HepG2 (cell line): Measurements from ENCODE around the gene AMER1. TPM values are rescaled to one million over a fixed set of nuclear protein-coding genes. Genes with fewer than 3 reads are reported as not detected.

ENCODE experiments used
- FOXP1 ChIP-seq, 2 experiments: fragments of 450-650 bp in 1 of 2; IDR thresholded peaks; 2 replicates each; pipeline ENCODE4 v1.6.1; 2017 to 2018; ENCODE audit warnings: antibody characterized with exemption in 1 of 2
- GMEB1 ChIP-seq: sonication (generic); formaldehyde crosslinking; IDR thresholded peaks from 2 replicates; pipeline ENCODE4 v1.5.1; 2020; ENCODE audit warnings: missing genetic modification reagents, mild to moderate bottlenecking, borderline replicate concordance
- HDAC1 ChIP-seq: sonication (generic); formaldehyde crosslinking; IDR thresholded peaks from 2 replicates; pipeline ENCODE4 v1.5.1; 2020; ENCODE audit warnings: mild to moderate bottlenecking, missing genetic modification reagents
- JDP2 ChIP-seq: sonication (generic); formaldehyde crosslinking; IDR thresholded peaks from 2 replicates; pipeline ENCODE4 v1.8.1; 2022; ENCODE audit warnings: missing genetic modification reagents, borderline replicate concordance
- KMT2A ChIP-seq: sonication (generic); formaldehyde crosslinking; IDR thresholded peaks from 2 replicates; pipeline ENCODE4 v1.4.0; 2020; ENCODE audit warnings: missing genetic modification reagents
- LCORL ChIP-seq, 2 experiments: fragments of 450-650 bp in 1 of 2; sonication (generic) in 1 of 2; formaldehyde crosslinking in 1 of 2; IDR thresholded peaks; 2 replicates each; pipeline versions ENCODE4 v1.5.0 to v1.6.1; 2017 to 2020; ENCODE audit warnings: antibody characterized with exemption in 1 of 2, missing genetic modification reagents in 1 of 2
- MXI1 ChIP-seq: IDR thresholded peaks from 3 replicates; pipeline ENCODE4 v1.6.1; 2012; ENCODE audit warnings: low read depth, low read length, inconsistent platforms, borderline replicate concordance
- NONO ChIP-seq, 2 experiments: fragments of 450-650 bp in 1 of 2; sonication (generic) in 1 of 2; formaldehyde crosslinking in 1 of 2; IDR thresholded peaks in 1 of 2; conservative IDR thresholded peaks in 1 of 2; 2 replicates each; pipeline versions ENCODE4 v1.6.1 to v1.8.0; 2017 to 2022; ENCODE audit warnings: mild to moderate bottlenecking in 1 of 2, missing genetic modification reagents in 1 of 2, moderate library complexity in 1 of 2
- RBFOX2 ChIP-seq: fragments of 200-400 bp; formaldehyde crosslinking; IDR thresholded peaks from 2 replicates; pipeline ENCODE4 v1.6.1; 2017; ENCODE audit warnings: low read depth, mild to moderate bottlenecking, low read length
- REPIN1 ChIP-seq: sonication (generic); formaldehyde crosslinking; IDR thresholded peaks from 2 replicates; pipeline ENCODE4 v1.8.0; 2022; ENCODE audit warnings: missing genetic modification reagents, low read depth, mild to moderate bottlenecking, borderline replicate concordance
- SALL1 ChIP-seq: sonication (generic); formaldehyde crosslinking; IDR thresholded peaks from 2 replicates; pipeline ENCODE4 v1.8.0; 2022; ENCODE audit warnings: mild to moderate bottlenecking, missing genetic modification reagents
- SAP130 ChIP-seq: IDR thresholded peaks from 2 replicates; pipeline ENCODE4 v1.6.1; 2016; ENCODE audit warnings: low read depth
- SMAD9 ChIP-seq: sonication (generic); formaldehyde crosslinking; IDR thresholded peaks from 2 replicates; pipeline ENCODE4 v1.5.1; 2020; ENCODE audit warnings: mild to moderate bottlenecking, missing genetic modification reagents
- WIZ ChIP-seq: sonication (generic); formaldehyde crosslinking; IDR thresholded peaks from 2 replicates; pipeline ENCODE4 v1.5.1; 2020; ENCODE audit warnings: mild to moderate bottlenecking, missing genetic modification reagents
- ZFX ChIP-seq: sonication (generic); formaldehyde crosslinking; IDR thresholded peaks from 2 replicates; pipeline ENCODE4 v1.4.0; 2020; ENCODE audit warnings: mild to moderate bottlenecking, low read depth, missing genetic modification reagents, moderate library complexity
- ZHX2 ChIP-seq, 2 experiments: sonication (generic) in 1 of 2; formaldehyde crosslinking in 1 of 2; IDR thresholded peaks; 2 replicates each; pipeline versions ENCODE4 v1.6.1 to v1.9.0; 2014 to 2022; ENCODE audit warnings: antibody characterized with exemption in 1 of 2, borderline replicate concordance in 1 of 2, inconsistent platforms in 1 of 2, low read depth in 1 of 2, missing genetic modification reagents in 1 of 2
- ZIK1 ChIP-seq: sonication (generic); formaldehyde crosslinking; IDR thresholded peaks from 2 replicates; pipeline ENCODE4 v1.5.0; 2020; ENCODE audit warnings: mild to moderate bottlenecking, low read depth, missing genetic modification reagents, borderline replicate concordance
- ZMYM3 ChIP-seq: sonication (generic); formaldehyde crosslinking; IDR thresholded peaks from 2 replicates; pipeline ENCODE4 v1.5.1; 2020; ENCODE audit warnings: mild to moderate bottlenecking, missing genetic modification reagents
- ZNF121 ChIP-seq: sonication (generic); formaldehyde crosslinking; IDR thresholded peaks from 2 replicates; pipeline ENCODE4 v1.5.0; 2020; ENCODE audit warnings: mild to moderate bottlenecking, missing genetic modification reagents
- ZNF484 ChIP-seq: sonication (generic); formaldehyde crosslinking; IDR thresholded peaks from 2 replicates; pipeline ENCODE4 v1.5.1; 2020; ENCODE audit warnings: mild to moderate bottlenecking, low read depth, missing genetic modification reagents, borderline replicate concordance
- ZNF605 ChIP-seq: sonication (generic); formaldehyde crosslinking; IDR thresholded peaks from 2 replicates; pipeline ENCODE4 v1.8.0; 2022; ENCODE audit warnings: mild to moderate bottlenecking, missing genetic modification reagents
- polyA plus RNA-seq, 8 experiments: library from polyadenylated mRNA; depleted of rRNA in 3 of 8; stranded (reverse) in 7 of 8; unstranded in 1 of 8; fragments of >200 nt; fragmentation: Illumina TruSeq in 4 of 8; extraction: Trizol in 4 of 8; gene quantifications; 2 replicates each; pipeline versions ENCODE4 v1.2.1 to v1.2.3, GENCODE V29; 2011 to 2016; ENCODE audit warnings: low read depth in 4 of 8, missing spikeins in 1 of 8, mixed read lengths in 1 of 8; ENCODE audit not compliant: insufficient read depth in 1 of 8
- total RNA-seq, 5 experiments: library from RNA; depleted of rRNA; stranded (reverse); fragments of >200 nt; fragmentation: Illumina TruSeq; extraction: Trizol; gene quantifications; 2 replicates each; pipeline ENCODE4 v1.2.3, GENCODE V29; 2016; ENCODE audit warnings: low read depth in 1 of 5

Gene AMER1
- total and polyA plus RNA-seq, 2 of the 13 experiments (the other 11 are each of a cell fraction or from before 2014, with no cell fraction given) = 2.8 to 10.8 TPM

- no peak for TF ChIP-seq ZHX2 (IDR thresholded peaks at IDR 0.05; ENCODE audit: low read depth)
- no peak for TF ChIP-seq ZHX2 (CRISPR knock-in tag; IDR thresholded peaks at IDR 0.05; ENCODE audit: borderline replicate concordance)
- no peak for TF ChIP-seq KMT2A (CRISPR knock-in tag)
- TF ChIP-seq ZMYM3 (CRISPR knock-in tag) = no peak
- no peak for TF ChIP-seq ZNF484
- TF ChIP-seq ZFX (CRISPR knock-in tag) = peak; percentile 81
- TF ChIP-seq ZNF605 = 0 out of 2 replicates have a peak, but pooled peaks have one; percentile 51
- peak; percentile 74 for TF ChIP-seq HDAC1 (CRISPR knock-in tag)
- TF ChIP-seq GMEB1 (CRISPR knock-in tag) = peak; percentile 58; the same call in 1 of the 2 replicates
- no peak for TF ChIP-seq NONO (IDR thresholded peaks at IDR 0.05)
- peak; percentile 55 for TF ChIP-seq NONO (CRISPR knock-in tag; conservative IDR thresholded peaks at IDR 0.05)
- no peak for TF ChIP-seq SMAD9 (CRISPR knock-in tag)
- no peak for TF ChIP-seq LCORL (IDR thresholded peaks at IDR 0.05)
- TF ChIP-seq LCORL (CRISPR knock-in tag; IDR thresholded peaks at IDR 0.05) = 0 out of 2 replicates have a peak, but pooled peaks have one; percentile 4
- no peak for TF ChIP-seq JDP2 (CRISPR knock-in tag)
- TF ChIP-seq WIZ (CRISPR knock-in tag) = peak; percentile 57; the same call in 1 of the 2 replicates
- TF ChIP-seq SALL1 (CRISPR knock-in tag) = peak; percentile 33; the same call in 1 of the 2 replicates
- TF ChIP-seq ZIK1 (CRISPR knock-in tag) = 0 out of 2 replicates have a peak, but pooled peaks have one; percentile 52
- no peak for TF ChIP-seq MXI1
- peak; percentile 69 for TF ChIP-seq RBFOX2
- peak; percentile 53; the same call in 1 of the 2 replicates for TF ChIP-seq SAP130 (CRISPR knock-in tag)
- 0 out of 2 replicates have a peak, but pooled peaks have one; percentile 17 for TF ChIP-seq REPIN1 (CRISPR knock-in tag)
- TF ChIP-seq ZNF121 (CRISPR knock-in tag) = no peak
- TF ChIP-seq FOXP1 (IDR thresholded peaks at IDR 0.05) = no peak
- TF ChIP-seq FOXP1 (CRISPR knock-in tag; IDR thresholded peaks at IDR 0.05) = 0 out of 2 replicates have a peak, but pooled peaks have one; percentile 7
These were observed 410 bp upstream of the AMER1 start (continued) for GRCh38 chrX:64205735-64206501.
